SK-N-SH treated with all-trans-retinoic acid at 6 μM for 48 hours (cell line): Measurements from ENCODE around the gene MAP2.

Experiments used
- ATAC-seq: fragments of 200-7000 bp; cut with Tn5 transposase; 3 replicates; pipeline ENCODE4 v1.9.1; 2020; ENCODE audit warnings: mild to moderate bottlenecking, moderate library complexity
- ARNTL ChIP-seq: fragments of 450-650 bp; formaldehyde crosslinking; IDR thresholded peaks from 2 replicates; pipeline ENCODE4 v1.5.0; 2020; ENCODE audit warnings: low read depth, mild to moderate bottlenecking, moderate library complexity, borderline replicate concordance
- BACH2 ChIP-seq: fragments of 250-450 bp; sonication (Bioruptor Pico); IDR thresholded peaks from 2 replicates; pipeline ENCODE4 v1.9.0; 2021; ENCODE audit warnings: mild to moderate bottlenecking, borderline replicate concordance
- CREB5 ChIP-seq: fragments of 250-450 bp; sonication (Bioruptor Pico); IDR thresholded peaks from 2 replicates; pipeline ENCODE4 v1.5.1; 2020; ENCODE audit warnings: low read depth, mild to moderate bottlenecking, moderate library complexity
- CSDC2 ChIP-seq: fragments of 250-450 bp; sonication (Bioruptor Pico); IDR thresholded peaks from 2 replicates; pipeline ENCODE4 v1.5.0; 2020; ENCODE audit warnings: mild to moderate bottlenecking, moderate library complexity
- CSRNP3 ChIP-seq: fragments of 250-450 bp; sonication (Bioruptor Pico); IDR thresholded peaks from 2 replicates; pipeline ENCODE4 v1.5.1; 2021; ENCODE audit warnings: mild to moderate bottlenecking, moderate library complexity
- ESRRG ChIP-seq: fragments of 250-450 bp; sonication (Bioruptor Pico); IDR thresholded peaks from 2 replicates; pipeline ENCODE4 v1.6.1; 2021; ENCODE audit warnings: mild to moderate bottlenecking
- GLIS3 ChIP-seq: fragments of 250-450 bp; sonication (Bioruptor Pico); IDR thresholded peaks from 2 replicates; pipeline ENCODE4 v1.5.0; 2020; ENCODE audit warnings: mild to moderate bottlenecking, moderate library complexity
- ISL1 ChIP-seq: fragments of 250-450 bp; sonication (Bioruptor Pico); IDR thresholded peaks from 2 replicates; pipeline ENCODE4 v2.1.2; 2022; ENCODE audit warnings: mild to moderate bottlenecking, moderate library complexity
- OSR1 ChIP-seq: fragments of 250-450 bp; sonication (Bioruptor Pico); IDR thresholded peaks from 2 replicates; pipeline ENCODE4 v1.8.0; 2022; ENCODE audit warnings: moderate library complexity, mild to moderate bottlenecking, inconsistent platforms
- PATZ1 ChIP-seq: fragments of 250-450 bp; sonication (Bioruptor Pico); IDR thresholded peaks from 2 replicates; pipeline ENCODE4 v1.8.0; 2020; ENCODE audit warnings: mild to moderate bottlenecking, moderate library complexity, borderline replicate concordance
- POU6F1 ChIP-seq: fragments of 250-450 bp; sonication (Bioruptor Pico); IDR thresholded peaks from 2 replicates; pipeline ENCODE4 v1.8.0; 2021; ENCODE audit warnings: low read depth, mild to moderate bottlenecking, moderate library complexity, borderline replicate concordance
- PPARA ChIP-seq: fragments of 250-450 bp; sonication (Bioruptor Pico); IDR thresholded peaks from 2 replicates; pipeline ENCODE4 v1.5.0; 2020; ENCODE audit warnings: mild to moderate bottlenecking, borderline replicate concordance
- RARB ChIP-seq: fragments of 250-450 bp; sonication (Bioruptor Pico); IDR thresholded peaks from 2 replicates; pipeline ENCODE4 v1.8.0; 2021; ENCODE audit warnings: mild to moderate bottlenecking, moderate library complexity
- SNAI2 ChIP-seq: fragments of 250-450 bp; sonication (Bioruptor Pico); IDR thresholded peaks from 2 replicates; pipeline ENCODE4 v1.5.0; 2020; ENCODE audit warnings: mild to moderate bottlenecking, moderate library complexity
- TCF4 ChIP-seq: fragments of 250-450 bp; sonication (Bioruptor Pico); IDR thresholded peaks from 2 replicates; pipeline ENCODE4 v1.8.0; 2021; ENCODE audit warnings: mild to moderate bottlenecking, moderate library complexity, borderline replicate concordance
- TOX ChIP-seq: fragments of 250-450 bp; sonication (Bioruptor Pico); IDR thresholded peaks from 2 replicates; pipeline ENCODE4 v1.8.0; 2021; ENCODE audit warnings: mild to moderate bottlenecking, moderate library complexity, borderline replicate concordance
- TSHZ2 ChIP-seq: fragments of 250-450 bp; sonication (Bioruptor Pico); IDR thresholded peaks from 2 replicates; pipeline ENCODE4 v1.5.0; 2020; ENCODE audit warnings: mild to moderate bottlenecking, moderate library complexity
- ZC3H10 ChIP-seq: fragments of 250-450 bp; sonication (Bioruptor Pico); IDR thresholded peaks from 2 replicates; pipeline ENCODE4 v1.5.1; 2021; ENCODE audit warnings: mild to moderate bottlenecking, moderate library complexity
- ZFP3 ChIP-seq: fragments of 250-450 bp; sonication (Bioruptor Pico); IDR thresholded peaks from 2 replicates; pipeline ENCODE4 v1.5.0; 2020; ENCODE audit warnings: mild to moderate bottlenecking, moderate library complexity
- ZFP30 ChIP-seq: fragments of 450-650 bp; formaldehyde crosslinking; IDR thresholded peaks from 2 replicates; pipeline ENCODE4 v1.5.0; 2022; ENCODE audit warnings: mild to moderate bottlenecking, moderate library complexity
- ZNF565 ChIP-seq: fragments of 450-650 bp; formaldehyde crosslinking; conservative IDR thresholded peaks from 2 replicates; pipeline ENCODE4 v1.5.0; 2020; ENCODE audit warnings: low read depth, mild to moderate bottlenecking, moderate library complexity
- ZNF70 ChIP-seq: fragments of 450-650 bp; formaldehyde crosslinking; IDR thresholded peaks from 2 replicates; pipeline ENCODE4 v1.5.0; 2020; ENCODE audit warnings: mild to moderate bottlenecking, moderate library complexity
- ZNF8 ChIP-seq: fragments of 450-650 bp; formaldehyde crosslinking; IDR thresholded peaks from 2 replicates; pipeline ENCODE4 v1.5.0; 2020; ENCODE audit warnings: mild to moderate bottlenecking, moderate library complexity

MAP2 gene

GRCh38 chr2:209578394-209579001 lies 154.7 kb downstream of the MAP2 start:
- TF ChIP-seq BACH2 (CRISPR knock-in tag) (no peak), PPARA (CRISPR knock-in tag) (no peak), CSRNP3 (CRISPR knock-in tag) (no peak), RARB (no peak), ZNF70 (CRISPR knock-in tag) (no peak), ISL1 (CRISPR knock-in tag) (no peak), CSDC2 (CRISPR knock-in tag) (no peak), TOX (CRISPR knock-in tag) (no peak)
- ATAC-seq, result peak; percentile 31; the same call in 2 of the 3 replicates

GRCh38 chr2:209579230-209579749 lies 155.4 kb downstream of the MAP2 start:
- no peak for TF ChIP-seq ARNTL
- no peak for TF ChIP-seq TSHZ2 (CRISPR knock-in tag)
- TF ChIP-seq ZFP30 (CRISPR knock-in tag), result no peak
- TF ChIP-seq PPARA (CRISPR knock-in tag), result no peak
- no peak for TF ChIP-seq GLIS3 (CRISPR knock-in tag)
- no peak for TF ChIP-seq SNAI2
- TF ChIP-seq POU6F1, result no peak
- no peak for TF ChIP-seq CSRNP3 (CRISPR knock-in tag)
- TF ChIP-seq ZC3H10 (CRISPR knock-in tag), result no peak
- no peak for TF ChIP-seq CSDC2 (CRISPR knock-in tag)
- TF ChIP-seq ZNF8, result no peak
- ATAC-seq, result peak; percentile 93

- ATAC-seq, result no peak
- no peak for TF ChIP-seq ESRRG (CRISPR knock-in tag)
- TF ChIP-seq TCF4 (CRISPR knock-in tag), result no peak
- no peak for TF ChIP-seq TOX (CRISPR knock-in tag)
- no peak for TF ChIP-seq ISL1 (CRISPR knock-in tag)
- TF ChIP-seq ARNTL, result no peak
- TF ChIP-seq OSR1 (CRISPR knock-in tag), result no peak
- TF ChIP-seq ZC3H10 (CRISPR knock-in tag), result no peak
- no peak for TF ChIP-seq ZFP3 (CRISPR knock-in tag)
- no peak for TF ChIP-seq ZNF565 (CRISPR knock-in tag)
- TF ChIP-seq PPARA (CRISPR knock-in tag), result no peak
- TF ChIP-seq RARB, result no peak
- TF ChIP-seq ZNF8, result no peak
- TF ChIP-seq CSRNP3 (CRISPR knock-in tag), result no peak
- no peak for TF ChIP-seq POU6F1
- TF ChIP-seq PATZ1, result no peak
- no peak for TF ChIP-seq BACH2 (CRISPR knock-in tag)
- TF ChIP-seq CREB5 (CRISPR knock-in tag), result no peak
Measured at GRCh38 chr2:209581040-209581439, 157.2 kb downstream of the MAP2 start.
